Kidney glomerular epithelial cell (primary cell): Measurements from ENCODE around the gene INSRR.
A peak's percentile ranks its signal among the peaks of the same experiment; 100 is the strongest.

Experiments used
- DNase-seq: peaks from one replicate; lab custom pipeline; 2025; lab: John Stamatoyannopoulos, UW

The INSRR gene

GRCh38 chr1:156894001-156894400 is 35.1 kb upstream of the INSRR start:
- no peak for DNase-seq

- DNase-seq: no peak
Observed at GRCh38 chr1:156893048-156893953, 34.4 kb upstream of the INSRR start, which contains the start of gene PEAR1. Gene PEAR1, plus strand, starts transcription at chr1:156893718. Its CDS starts 10,209 bp downstream, at chr1:156903927.

DNA sequence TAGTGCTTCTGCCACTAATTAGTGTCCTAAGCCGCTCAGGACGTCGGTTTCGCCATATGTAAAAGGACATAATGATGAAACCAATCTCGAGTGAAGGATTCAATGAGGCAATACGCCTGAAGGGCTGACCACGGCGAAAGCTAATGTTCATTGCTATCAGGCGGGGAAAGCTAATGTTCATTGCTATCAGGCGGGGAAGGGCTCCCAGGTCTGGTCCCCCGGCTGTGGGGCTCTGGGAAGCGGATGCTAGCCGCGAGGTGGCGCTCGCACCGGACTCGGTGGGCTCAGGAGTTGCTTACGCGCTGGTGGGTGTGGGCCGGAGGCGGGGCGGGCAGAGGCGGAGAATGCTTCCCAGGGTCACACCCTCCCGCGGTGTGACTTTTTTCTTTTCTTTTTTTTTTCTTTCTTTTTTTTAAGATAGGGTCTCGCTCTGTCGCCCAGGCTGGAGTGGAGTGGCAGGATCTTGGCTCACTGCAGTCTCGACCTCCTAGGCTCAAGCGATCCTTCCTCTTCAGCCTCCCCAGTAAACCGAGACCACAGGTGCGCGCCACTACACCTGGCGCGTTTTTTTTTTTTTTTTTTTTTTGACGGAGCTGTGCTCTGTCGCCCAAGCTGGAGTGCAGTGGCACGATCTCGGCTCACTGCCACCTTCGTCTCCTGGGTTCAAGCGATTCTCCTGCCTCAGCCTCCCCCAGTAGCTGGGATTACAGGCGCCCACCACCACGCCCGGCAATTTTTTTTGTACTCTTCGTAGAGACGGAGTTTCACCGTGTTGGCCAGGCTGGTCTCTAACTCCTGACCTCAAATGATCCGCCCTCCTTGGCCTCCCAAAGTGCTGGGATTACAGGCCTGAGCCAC is 33.5 kb upstream of the INSRR start:
- DNase-seq: peak; percentile 51

GRCh38 chr1:156889802-156890580 is 31.1 kb upstream of the INSRR start:
- peak; percentile 84 for DNase-seq

DNA sequence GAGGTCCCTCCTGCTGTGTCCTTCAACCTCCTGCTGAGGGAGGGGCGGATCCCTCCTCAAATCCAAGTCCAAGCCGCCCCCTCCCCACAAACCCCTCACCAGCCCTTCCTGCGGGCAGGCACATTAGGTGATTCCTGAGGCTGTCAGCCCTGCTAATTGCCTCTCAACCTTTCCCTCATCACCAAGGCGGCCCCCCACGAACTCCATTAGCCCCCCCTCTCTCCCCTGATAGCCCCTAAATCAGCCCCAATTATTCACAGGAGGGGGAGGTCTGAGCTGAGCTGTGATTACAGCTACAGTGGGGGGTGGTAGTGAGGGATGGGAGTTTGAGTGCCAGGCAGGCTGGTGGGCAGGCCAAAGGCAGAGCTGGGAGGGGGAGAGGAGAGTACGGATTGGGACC is 28.8 kb upstream of the INSRR start:
- no peak for DNase-seq

DNA sequence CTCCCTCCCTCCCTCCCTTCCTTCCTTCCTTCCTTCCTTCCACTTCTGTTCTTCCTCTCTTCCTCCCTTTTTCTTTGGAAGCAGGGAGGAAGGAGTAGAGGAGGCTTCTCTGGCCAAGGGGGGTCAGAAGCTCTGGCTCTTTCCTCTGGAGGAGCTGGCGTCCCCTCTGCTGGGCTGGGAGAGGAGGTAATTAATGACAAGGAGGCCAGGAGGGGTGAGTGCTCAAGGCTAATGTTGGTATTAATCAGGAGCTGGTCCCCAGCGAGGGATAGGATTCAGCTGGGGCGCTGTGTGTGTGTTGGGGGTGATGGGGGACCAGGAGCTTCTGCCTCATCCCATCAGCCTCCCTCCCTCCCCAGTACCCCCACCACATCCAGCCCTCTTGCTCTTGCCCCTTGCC is 28.4 kb upstream of the INSRR start:
- DNase-seq: no peak

GRCh38 chr1:156886583-156887281 is 27.8 kb upstream of the INSRR start:
- no peak for DNase-seq

DNA sequence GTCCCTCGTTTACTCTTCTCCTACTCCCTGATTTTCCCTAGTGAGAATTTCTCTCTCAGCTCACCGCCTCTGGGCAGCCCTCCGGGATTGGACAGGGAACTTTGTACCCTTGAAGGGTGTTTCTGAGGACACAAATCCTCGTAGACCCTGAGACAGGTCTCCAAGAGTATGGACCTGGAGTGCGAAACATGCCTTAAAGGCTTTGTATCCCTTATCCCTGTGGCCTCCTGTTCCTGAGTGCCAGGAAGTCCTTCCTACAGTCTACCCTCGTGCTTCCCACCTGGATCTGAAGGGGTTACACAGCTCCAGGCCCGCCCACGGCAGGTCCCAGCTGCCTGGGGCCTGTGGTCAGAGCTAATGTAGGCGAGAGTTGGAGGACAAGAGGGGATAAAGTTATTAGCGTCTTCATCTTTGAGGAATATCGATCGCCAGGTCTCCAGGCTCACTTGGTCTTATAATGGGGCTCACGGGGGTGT is 27.0 kb upstream of the INSRR start:
- DNase-seq: no peak

DNA sequence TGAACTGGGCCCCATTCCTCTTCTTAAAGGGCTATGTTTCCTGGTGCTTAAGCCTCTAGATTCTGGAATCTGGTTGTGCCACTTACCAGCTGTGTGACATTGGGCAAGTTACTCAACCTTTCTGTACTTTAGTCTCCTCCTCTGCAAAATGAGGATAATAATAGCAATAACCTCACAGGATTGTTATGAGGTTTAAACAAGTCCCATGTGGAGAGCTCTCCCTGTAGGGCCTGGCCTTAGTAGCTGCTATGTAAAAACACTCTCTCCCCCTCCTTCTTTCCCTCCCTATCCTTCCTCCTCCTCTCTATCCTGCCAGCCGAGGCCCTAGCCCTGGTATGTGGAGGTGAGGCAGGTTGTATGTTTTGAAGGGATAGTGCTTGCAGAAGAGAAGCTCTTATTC is 26.4 kb upstream of the INSRR start:
- DNase-seq: no peak

DNA sequence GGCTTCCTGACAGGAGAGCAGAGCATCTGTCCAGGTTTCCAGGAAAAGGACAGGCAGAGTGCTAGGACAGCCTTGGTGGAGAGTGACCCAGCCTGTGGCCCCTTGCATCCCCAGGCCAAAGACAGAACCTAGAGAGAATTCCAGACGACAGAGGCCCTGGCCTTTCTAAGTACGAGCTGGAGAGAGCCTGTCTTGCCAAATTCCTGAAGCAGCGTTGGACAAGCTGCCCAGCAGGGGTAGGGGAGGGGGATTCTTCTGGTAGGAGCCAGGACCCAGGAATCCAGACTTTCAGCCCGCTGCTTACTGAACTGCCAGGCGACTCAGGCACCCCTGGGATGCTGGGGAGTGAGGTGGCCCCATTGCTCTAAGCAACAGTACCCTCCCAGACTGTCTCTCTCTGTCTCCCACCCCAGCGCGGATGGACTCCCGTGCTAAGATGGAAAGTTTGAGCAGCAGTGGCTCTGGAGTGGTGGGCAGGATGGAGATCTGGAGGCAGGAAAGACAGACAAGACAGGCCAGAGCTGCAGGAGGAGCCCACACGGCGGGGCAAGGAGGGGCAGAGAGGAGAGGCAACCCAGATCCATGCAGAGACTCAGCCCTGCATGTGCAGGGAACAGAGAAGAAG is 25.8 kb upstream of the INSRR start:
- DNase-seq: no peak

GRCh38 chr1:156883919-156884318 is 25.0 kb upstream of the INSRR start:
- no peak for DNase-seq

DNA sequence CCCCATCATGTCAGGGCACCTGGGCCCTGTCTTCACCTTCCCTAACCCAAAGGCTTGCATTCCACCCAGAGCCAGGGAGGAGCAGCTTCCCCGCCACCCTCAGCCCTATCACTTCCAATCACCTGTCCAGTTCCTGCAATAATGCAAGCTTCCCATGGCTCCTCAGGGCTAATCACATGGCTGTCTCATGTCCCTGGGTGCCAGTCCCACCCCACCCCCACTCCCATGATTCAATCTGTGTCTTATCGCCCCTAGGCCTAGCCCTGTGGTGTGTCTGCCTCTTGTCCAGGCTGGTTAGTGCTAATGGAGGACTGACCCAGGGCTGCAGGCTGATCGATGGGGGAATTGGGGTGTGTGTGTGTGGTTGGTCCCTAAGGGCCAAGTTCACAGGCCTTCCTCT is 23.6 kb upstream of the INSRR start:
- no peak for DNase-seq

GRCh38 chr1:156881663-156882062 is 22.7 kb upstream of the INSRR start:
- DNase-seq: no peak

- no peak for DNase-seq
Observed at GRCh38 chr1:156881101-156881500, 22.2 kb upstream of the INSRR start.

DNA sequence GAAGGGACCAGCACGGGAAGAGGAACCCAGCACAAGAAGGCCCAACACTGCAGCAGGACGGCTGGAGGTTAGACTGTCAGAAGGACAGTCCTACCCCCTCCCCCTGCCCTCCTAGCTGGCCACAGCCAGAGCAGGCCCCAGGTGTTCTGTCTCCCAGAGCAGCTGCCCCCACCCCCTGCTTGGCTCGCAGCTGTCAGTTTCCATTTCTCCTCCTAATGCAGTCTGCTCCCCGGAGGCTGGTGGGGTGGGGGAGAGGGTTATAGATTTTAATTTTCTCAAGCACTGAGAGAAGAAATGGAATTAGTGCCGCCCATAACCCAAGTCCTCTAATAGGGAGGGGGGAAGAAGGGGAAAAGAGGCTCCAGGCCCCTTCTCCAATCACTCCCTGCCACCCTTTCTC is 21.6 kb upstream of the INSRR start:
- DNase-seq: no peak

GRCh38 chr1:156879876-156880275 is 21.0 kb upstream of the INSRR start:
- DNase-seq: no peak

DNA sequence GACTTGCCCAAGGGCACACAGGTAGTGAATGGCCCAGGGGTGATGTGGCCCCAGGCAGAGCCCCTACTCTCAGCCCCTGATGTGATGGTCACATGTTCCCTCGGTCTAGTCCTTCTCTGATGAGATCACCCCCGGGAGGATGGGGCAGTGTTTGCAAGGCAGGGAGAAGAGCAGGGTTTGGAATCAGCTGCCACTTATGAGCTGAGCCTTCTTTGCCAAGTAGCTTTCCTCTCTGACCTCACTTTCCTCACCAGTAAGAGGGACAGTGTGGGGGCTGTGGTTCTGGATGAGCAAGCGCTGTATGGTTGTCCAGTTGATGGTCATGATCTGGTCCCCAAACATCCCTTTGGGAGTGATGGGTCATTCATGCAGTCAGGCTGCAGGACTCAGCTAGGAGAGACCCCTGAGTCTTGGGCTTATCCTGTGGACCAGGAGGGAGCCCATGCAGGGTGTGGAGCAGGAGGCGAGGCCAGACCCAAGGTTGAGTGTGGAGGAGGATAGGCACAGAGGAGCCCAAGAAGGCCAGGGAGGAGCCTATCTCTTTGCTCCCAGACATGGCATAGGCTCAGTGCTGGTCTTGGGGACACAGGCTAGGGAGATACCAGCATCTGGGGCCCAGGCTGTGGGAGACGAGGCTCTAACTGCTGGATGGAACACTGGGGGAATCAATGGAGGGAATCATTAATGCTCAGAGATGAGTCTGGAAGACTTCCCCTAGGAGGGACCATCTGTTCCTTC is 18.7 kb upstream of the INSRR start:
- DNase-seq: no peak

DNA sequence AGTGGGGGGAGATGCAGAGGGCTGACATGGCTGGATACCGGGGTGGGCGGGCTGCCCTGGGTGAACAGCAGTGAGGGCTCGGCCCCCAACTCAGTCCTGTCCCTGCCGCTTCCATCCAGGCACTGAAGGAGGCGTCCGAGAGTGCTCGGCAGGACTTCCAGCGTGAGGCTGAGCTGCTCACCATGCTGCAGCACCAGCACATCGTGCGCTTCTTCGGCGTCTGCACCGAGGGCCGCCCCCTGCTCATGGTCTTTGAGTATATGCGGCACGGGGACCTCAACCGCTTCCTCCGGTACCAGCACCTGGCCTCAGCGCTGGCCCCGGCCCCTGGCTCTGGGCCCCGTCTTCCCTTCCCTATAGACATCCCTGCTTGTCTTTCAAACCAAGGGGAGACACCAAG is 17.4 kb upstream of the INSRR start:
- DNase-seq: no peak

DNA sequence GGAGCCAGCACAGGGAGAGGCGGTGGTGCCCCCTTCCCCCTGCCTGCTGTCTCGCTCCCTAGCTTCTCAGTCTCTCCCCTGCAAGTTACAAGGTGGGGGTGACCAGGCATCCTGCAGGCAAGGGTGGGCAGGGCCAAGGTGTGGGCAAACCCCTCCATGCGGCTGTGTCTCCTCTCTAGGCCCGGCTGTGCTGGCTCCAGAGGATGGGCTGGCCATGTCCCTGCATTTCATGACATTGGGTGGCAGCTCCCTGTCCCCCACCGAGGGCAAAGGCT is 16.4 kb upstream of the INSRR start:
- DNase-seq: no peak

DNA sequence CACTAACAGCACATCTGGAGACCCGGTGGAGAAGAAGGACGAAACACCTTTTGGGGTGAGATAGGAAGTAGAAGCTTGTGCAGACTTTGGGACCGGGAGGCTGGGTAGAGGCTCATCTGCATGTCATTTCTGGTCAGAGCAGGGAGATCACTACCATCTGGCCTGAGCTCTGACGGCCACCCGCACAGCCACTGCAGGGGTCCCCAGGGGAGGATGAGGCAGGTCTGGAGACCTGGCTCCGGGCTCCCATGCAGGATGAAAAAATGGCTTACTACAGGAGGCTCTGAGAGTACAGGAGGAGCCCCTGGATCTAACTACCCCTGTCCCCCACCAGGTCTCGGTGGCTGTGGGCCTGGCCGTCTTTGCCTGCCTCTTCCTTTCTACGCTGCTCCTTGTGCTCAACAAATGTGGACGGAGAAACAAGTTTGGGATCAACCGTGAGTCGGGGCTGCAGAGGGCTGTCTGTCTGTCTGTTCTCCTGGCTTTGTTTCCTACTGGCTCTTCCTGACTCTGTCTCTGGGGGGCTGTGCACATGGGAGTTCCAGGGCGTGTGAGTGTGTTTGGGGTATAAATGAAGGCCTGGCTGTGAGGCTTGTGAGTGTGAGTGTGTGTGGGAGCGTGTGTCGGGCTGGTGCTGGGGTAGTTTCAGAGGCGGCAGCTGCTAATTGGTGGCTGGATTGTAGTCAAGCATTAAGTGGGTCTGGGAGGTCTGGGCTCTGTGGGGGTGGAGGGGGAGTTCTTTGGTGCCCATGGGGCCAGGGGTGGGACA is 15.8 kb upstream of the INSRR start:
- no peak for DNase-seq
